Suppressor macrophage treated with lipopolysaccharide for 4 hours (primary cell): ENCODE measurements around the gene OAT.
A peak's percentile ranks its signal among the peaks of the same experiment; 100 is the strongest.
"Not testable (repeated sequence)": the region's sequence is repeated elsewhere in the genome, so short reads cannot be mapped to it uniquely, and the experiment has no call there.

Source experiments
- DNase-seq: peaks from one replicate; pipeline ENCODE4 v3.0.0-alpha.2; 2020

The OAT gene

GRCh38 chr10:124446830-124447750, 28.4 kb upstream of the OAT start:
- no peak for DNase-seq

GRCh38 chr10:124441694-124442093, 23.0 kb upstream of the OAT start:
- DNase-seq, result not testable (repeated sequence)

- DNase-seq, result peak; percentile 60
These were observed 17.5 kb upstream of the OAT start for GRCh38 chr10:124436191-124436638.

GRCh38 chr10:124435683-124436082, 17.0 kb upstream of the OAT start:
- not testable (repeated sequence) for DNase-seq

GRCh38 chr10:124433461-124433860, 14.7 kb upstream of the OAT start:
- DNase-seq, result no peak

- no peak for DNase-seq
These were observed 11.4 kb upstream of the OAT start for GRCh38 chr10:124430077-124430476.

- DNase-seq, result no peak
These were observed 10.9 kb upstream of the OAT start for GRCh38 chr10:124429576-124429975.

GRCh38 chr10:124428207-124428777, 9.6 kb upstream of the OAT start:
- DNase-seq, result no peak

- no peak for DNase-seq
These were observed 6.7 kb upstream of the OAT start for GRCh38 chr10:124425227-124425962.

- DNase-seq, result no peak
These were observed 5.1 kb upstream of the OAT start for GRCh38 chr10:124423813-124424212.

- no peak for DNase-seq
These were observed 4.0 kb upstream of the OAT start for GRCh38 chr10:124422742-124423141.

GRCh38 chr10:124420254-124420653, 1.5 kb upstream of the OAT start:
- no peak for DNase-seq

- no peak for DNase-seq
These were observed 912 bp upstream of the OAT start for GRCh38 chr10:124419635-124420034.

GRCh38 chr10:124417895-124418725, 613 bp downstream of the OAT start:
- DNase-seq, result peak; percentile 53

GRCh38 chr10:124416733-124417132, 2.0 kb downstream of the OAT start:
- DNase-seq, result no peak

GRCh38 chr10:124415210-124415609, 3.5 kb downstream of the OAT start:
- DNase-seq, result no peak

GRCh38 chr10:124414076-124414475, 4.6 kb downstream of the OAT start:
- no peak for DNase-seq

GRCh38 chr10:124409696-124410095, 9.0 kb downstream of the OAT start:
- no peak for DNase-seq

- no peak for DNase-seq
These were observed 10.4 kb downstream of the OAT start for GRCh38 chr10:124408357-124408756.

- DNase-seq, result no peak
These were observed 11.3 kb downstream of the OAT start for GRCh38 chr10:124407456-124407855.

GRCh38 chr10:124403548-124403947, 15.2 kb downstream of the OAT start:
- peak; percentile 88 for DNase-seq

- DNase-seq, result no peak
These were observed 16.4 kb downstream of the OAT start for GRCh38 chr10:124402273-124402672.

GRCh38 chr10:124401633-124402032, 17.1 kb downstream of the OAT start:
- DNase-seq, result no peak
